GM21423 (cell line): ENCODE data around the gene EML2.
A peak's percentile ranks its signal among the peaks of the same experiment; 100 is the strongest.
"Not testable (repeated sequence)": the region's sequence is repeated elsewhere in the genome, so short reads cannot be mapped to it uniquely, and the experiment has no call there.

Experiments used
- ATAC-seq: cut with Tn5 transposase; IDR thresholded peaks from one replicate; pipeline ENCODE4 v1.9.1; 2021; ENCODE audit warnings: mild to moderate bottlenecking, moderate library complexity; ENCODE audit not compliant: unreplicated experiment

Gene EML2

GRCh38 chr19:45650722-45651121, 11.5 kb upstream of the EML2 start:
- ATAC-seq = no peak

GRCh38 chr19:45646345-45646698, 7.1 kb upstream of the EML2 start:
- ATAC-seq = no peak

- ATAC-seq = no peak
Observed at GRCh38 chr19:45645631-45646344, 6.6 kb upstream of the EML2 start.

GRCh38 chr19:45645068-45645630, 6.0 kb upstream of the EML2 start:
- ATAC-seq = no peak

DNA sequence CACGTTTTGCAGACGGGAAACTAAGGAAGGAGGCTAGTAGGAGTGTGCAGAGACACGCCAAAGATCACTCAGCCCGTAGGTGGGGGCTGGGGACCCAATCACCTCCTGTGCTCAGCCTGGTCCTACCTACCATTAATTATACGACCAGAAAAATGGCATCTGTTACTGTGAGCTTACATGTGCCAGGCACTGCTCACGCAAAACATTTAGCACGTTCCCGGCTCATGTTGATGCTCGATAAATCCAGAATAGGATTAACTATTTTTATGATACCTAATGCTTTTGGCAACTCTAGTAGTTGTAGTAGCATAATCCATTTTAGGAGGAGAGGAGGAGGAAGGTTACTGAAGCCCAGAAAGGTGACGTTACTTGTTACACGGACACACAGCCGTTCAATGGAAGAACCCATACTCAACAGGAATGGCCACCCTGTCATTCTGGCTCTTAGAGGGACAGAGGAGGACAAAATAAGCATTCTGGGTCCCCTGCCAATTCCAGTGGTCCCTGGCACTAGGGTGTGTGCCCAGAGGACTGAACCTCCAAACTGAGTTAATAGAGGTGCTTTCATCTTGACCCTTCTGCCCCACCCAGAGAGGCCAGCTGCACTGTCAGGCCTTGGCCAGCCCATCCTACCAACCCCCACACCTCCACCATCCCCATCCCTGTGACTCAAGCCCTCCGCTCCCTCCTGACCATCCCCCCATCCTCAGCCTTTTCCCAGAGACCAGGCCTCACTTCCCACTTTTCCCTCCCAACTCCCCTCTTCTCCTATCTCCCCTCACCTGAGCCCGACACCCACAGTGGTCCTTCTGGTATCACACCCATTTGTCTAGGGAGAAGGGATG, 5.0 kb upstream of the EML2 start:
- no peak for ATAC-seq

DNA sequence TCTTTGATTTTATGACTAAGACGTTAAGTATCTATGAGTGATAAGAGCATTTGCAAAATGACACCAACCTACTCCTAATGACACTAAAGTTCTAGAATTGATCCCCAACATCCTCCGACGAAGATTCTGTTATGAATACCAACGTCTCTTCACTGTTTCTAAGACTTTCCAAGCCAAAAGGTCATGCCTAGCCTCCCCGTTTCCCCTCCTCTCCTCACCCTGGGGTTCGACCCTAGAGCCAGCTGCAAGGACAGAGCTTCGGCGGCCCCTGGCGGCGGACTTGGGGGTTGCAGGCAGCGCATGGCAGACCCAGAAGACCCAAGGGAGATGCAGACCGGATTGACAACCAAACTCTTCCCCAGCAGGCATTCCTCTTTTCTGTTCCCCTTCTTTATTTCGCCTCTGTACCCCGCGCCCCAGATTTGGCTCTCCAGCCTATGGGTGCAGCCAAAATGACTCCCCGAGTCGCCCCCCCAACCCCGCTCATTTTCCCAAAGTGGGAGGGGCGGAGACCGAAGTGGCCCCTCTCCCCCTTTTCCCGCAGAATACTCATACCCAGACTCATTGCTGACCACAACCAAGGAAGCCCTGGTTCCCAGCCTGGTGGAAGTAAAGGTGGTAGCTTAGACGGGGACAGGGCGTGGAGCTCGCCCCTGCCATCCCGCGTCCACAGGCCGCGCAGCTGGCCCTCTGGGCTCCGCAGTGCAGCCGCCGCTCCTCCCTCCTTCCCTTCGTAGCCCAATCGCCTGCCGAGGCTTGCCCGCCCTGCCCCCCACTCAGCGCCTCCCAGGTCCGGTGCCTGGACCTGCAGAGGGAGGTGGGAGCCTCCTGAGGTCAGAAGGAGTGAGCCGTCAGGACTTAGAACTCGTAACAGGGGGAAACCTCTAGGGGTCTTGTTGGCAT, 4.1 kb upstream of the EML2 start:
- peak; percentile 17 for ATAC-seq

DNA sequence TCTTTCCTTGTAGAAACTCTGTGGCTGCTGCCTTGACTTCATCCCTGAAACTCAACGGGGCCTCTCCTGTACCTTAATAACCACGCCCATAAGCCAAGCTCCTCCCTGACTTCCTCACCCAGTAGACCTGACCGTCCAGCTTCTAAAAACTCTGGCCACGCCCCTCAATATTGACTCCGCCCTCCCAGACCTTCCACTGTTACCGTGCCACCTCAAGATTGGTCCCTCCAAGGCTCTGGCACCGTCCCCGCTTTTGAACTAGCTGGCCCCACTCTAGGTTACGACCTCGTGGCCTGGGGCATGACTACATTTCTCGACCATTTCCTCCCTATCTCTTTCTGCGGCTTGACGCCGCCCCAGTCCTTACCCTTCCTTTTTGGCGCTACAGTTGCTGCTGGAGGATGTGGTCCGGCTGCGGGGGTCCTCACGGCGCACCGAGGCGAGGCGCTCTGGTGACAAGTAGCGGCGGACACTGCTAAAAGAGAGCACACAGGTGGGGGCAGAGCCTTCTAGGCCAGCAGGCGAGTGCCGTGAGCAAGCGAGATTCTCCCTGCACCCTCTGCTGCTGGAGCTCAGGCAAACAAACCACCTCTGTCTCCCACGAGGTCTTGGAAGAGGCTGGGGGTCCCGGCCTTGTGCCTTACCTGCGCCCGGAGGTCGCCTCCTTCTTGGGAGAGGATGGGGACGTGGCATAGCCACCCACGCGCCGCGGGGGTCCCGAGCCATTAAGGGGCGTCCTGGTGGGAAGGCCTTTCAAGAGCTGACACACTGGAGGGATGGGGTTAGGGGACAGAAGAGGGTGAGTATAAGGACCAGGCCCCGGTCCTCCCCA, 2.3 kb upstream of the EML2 start:
- peak; percentile 34 for ATAC-seq

- no peak for ATAC-seq
Observed at GRCh38 chr19:45640849-45641273, 1.7 kb upstream of the EML2 start.

DNA sequence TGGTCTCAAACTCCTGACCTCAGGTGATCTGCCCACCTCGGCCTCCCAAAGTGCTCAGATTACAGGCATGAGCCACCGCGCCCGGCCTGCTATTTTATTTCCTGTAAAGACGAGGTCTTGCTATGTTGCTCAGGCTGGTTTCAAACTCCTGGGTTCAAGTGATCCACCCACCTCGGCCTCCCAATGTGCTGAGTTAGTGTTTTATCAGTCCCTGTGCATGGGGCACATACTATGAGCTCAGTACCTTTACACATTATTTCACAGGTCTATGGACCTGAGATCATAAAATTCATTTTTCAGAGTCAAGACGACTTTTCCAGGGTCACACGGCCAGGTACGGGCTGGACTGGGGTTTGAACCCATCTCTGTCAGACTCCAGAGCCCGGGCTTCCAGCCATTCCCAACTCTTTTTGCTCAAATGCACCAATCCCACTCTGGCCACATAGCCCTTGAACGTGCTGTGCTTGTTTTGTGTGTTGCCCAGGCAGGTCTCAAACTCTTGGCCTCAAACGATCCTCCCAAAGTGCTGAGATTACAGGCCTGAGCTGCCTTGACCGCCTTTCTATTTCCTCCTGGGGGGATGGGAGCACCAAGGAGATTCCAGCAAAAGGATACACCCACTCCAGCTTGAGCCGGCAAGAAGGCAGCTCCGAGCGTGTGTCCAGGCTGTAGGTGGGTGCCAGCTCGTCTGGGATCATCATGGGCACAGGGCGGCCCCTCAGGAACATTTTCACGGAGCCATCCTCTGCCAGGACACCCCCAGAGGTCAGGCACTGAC, 1.1 kb downstream of the EML2 start:
- ATAC-seq = no peak

DNA sequence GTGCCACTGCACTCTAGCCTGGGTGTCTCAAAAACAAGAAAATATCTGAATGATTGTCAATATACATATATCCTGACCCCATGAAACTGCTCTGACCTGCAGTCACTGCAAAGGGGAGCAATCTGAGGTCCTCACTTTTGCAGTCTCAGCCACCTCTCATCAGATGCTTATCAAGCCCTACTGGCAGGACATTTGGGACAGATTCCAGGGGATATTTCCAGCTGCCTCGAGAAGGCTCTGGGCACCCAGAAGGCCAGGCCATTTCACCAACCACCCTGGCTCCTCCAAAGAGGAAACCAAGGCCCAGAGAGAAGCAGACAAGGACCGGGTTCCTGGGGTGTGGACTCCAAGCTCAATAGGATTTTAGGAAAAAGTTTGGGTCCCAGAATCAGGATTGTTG, 2.3 kb downstream of the EML2 start:
- ATAC-seq = no peak

DNA sequence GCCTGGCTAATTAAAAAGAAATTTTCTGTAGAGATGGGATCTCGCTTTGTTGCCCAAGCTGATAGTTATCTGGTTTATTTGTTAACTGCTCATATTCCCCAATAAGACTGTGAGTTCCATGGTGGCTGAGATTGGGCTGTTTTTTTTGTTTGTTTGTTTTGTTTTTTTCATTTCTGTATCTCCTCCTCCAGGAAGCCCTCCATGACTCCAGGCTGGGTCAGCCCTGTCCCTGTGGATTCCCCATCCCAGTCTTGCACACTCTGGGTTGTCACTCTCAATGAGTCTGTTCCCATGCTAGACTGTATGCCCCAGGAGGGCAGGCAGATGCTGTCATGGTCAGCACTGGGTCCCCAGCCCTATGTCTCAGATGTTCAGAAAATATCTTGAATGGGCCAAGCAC, 2.9 kb downstream of the EML2 start:
- no peak for ATAC-seq

- ATAC-seq = no peak
Observed at GRCh38 chr19:45632468-45633196, 6.6 kb downstream of the EML2 start.

DNA sequence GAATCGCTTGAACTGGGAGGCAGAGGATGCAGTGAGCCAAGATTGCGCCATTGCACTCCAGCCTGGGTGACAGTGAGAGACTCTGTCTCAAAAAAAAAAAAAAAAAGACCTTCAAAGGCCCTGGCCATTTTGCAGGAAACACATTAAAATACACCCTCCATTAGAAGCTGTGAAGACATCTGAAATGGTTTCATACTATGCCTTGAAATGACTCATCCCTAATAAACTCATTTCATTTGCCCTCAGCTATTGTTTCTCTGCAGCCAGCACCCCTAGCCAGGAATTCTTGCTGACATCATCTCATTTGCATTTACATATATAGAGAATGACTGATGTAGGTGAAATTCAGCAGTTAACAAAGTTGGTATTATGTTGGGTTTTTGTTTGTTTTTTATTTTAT, 8.7 kb downstream of the EML2 start:
- no peak for ATAC-seq

- no peak for ATAC-seq
Observed at GRCh38 chr19:45629704-45630103, 9.5 kb downstream of the EML2 start.

GRCh38 chr19:45628219-45628618, 11.0 kb downstream of the EML2 start:
- ATAC-seq = not testable (repeated sequence)

DNA sequence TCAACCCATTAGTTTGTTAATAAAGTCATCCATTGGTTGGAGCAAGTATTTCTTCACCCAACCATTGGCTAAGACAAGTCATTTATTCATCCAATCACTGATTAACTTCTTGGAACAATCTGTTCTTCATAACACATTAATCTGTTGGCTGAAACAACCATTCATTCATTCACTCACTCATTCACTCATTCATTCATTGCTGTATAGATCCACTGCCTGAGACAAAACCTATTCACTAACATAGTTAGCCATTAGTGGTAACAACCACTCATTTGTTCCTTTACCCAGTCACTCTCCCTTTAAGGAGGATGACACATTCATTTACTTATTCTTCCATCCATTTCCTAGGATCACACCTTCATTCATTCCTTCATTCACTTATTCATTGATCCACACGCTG, 15.2 kb downstream of the EML2 start:
- no peak for ATAC-seq

- no peak for ATAC-seq
Observed at GRCh38 chr19:45621976-45622503, 17.2 kb downstream of the EML2 start.

- no peak for ATAC-seq
Observed at GRCh38 chr19:45621389-45621788, 17.8 kb downstream of the EML2 start.

- ATAC-seq = no peak
Observed at GRCh38 chr19:45616704-45617017, 22.5 kb downstream of the EML2 start.
